OCI-LY1 (cell line): ENCODE data around the gene CD81.

Experiments
- CTCF ChIP-seq: fragments of 200-600 bp; sonication (generic), shearing (Covaris generic); IDR thresholded peaks from 2 replicates; pipeline ENCODE4 v1.5.1; 2017; ENCODE audit warnings: mild to moderate bottlenecking, antibody characterized with exemption, low read length, moderate library complexity, mixed read lengths
- EZH2 ChIP-seq: fragments of 200-600 bp; sonication (generic), shearing (Covaris generic); IDR thresholded peaks from 2 replicates; pipeline ENCODE4 v1.8.0; 2017; ENCODE audit warnings: borderline replicate concordance, mixed run types, mild to moderate bottlenecking, antibody characterized with exemption, low read length, moderate library complexity, mixed read lengths

- TF ChIP-seq EZH2, result no peak
- no peak for TF ChIP-seq CTCF
Observed at GRCh38 chr11:2434008-2434407, 56.9 kb downstream of the CD81 start.
